G401 (cell line): ENCODE results near the gene GARIN5A. TPM values are rescaled to one million over a fixed set of nuclear protein-coding genes. Genes with fewer than 3 reads are reported as not detected.

Experiments
- DNase-seq: peaks from one replicate; pipeline ENCODE4 v3.0.0-alpha.2; 2015; ENCODE audit warnings: low spot score
- in situ Hi-C: cut with HindIII; loops from 2 replicates; pipeline ENCODE4 v1.10.0; 2016; ENCODE audit warnings: low sequenced_read_pairs, mixed read lengths
- total RNA-seq: library from RNA; depleted of rRNA; stranded (reverse); fragments of >200 nt; shearing (Covaris generic); gene quantifications from 2 replicates; pipeline ENCODE4 v1.2.3, GENCODE V29; 2014

GARIN5A gene
- total RNA-seq, 1 experiment from 2014 or later = 0.10 TPM

DNA sequence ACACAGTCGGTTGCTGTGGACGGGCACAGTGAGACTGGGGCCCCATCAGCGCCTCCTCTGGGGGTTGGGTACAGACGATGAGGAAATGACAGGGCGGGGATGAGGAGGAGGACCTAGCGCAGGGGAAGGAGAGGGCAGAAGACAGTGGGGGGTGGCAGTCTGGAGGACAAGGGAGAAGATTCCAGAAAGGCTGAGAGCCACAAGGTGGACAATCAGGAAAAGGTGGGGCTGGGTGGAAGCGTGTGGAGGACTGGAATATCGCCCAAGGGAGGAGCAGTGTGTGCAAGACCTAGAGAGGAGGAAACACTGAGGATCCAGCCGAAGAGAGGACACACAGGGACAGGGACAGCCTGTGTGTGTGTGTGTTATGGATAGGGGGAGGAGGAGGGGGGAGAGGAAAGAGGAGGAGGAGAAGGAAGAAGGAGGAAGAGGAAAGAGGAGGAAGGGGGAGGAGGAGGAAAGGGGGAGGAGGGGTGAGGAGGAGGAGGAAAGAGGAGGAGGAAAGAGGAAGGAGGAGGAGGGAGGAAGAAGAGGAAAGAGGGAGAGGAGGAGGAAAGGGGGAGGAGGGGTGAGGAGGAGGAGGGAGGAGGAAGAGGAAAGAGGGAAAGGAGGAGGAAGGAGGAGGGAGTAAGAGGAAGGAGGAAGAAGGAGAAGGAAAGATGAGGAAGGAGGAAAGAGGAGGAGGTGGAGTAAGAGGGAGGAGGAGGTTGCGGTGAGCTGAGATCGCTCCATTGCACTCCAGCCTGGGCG is 15.8 kb upstream of the GARIN5A start:
- no peak for DNase-seq
- in situ Hi-C loops = no loop called here

DNA sequence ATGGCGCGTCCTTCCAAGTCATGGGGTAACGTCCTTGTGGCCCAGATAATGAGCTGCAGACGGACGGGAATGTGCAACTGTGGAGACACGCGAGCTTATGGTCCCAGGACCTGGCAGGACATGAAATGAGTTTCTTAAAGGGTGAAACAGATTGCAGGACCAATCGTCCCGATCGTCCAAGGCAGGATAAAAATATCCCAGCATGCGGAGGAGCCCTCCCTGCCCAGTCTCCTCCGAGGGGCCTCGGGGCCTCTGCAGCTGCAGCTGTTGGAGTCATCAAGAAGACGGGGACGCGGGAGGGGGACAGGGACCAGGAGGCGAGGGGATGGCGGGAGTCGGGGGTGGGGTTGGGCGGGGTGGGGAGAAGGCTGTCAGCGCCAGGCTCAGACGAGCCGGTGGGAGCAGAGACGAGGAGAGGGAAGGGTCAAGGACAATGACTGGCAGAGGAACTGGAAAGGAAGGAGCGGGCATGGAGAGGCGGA is 14.4 kb upstream of the GARIN5A start:
- in situ Hi-C loops = no loop called here
- no peak for DNase-seq

- DNase-seq = no peak
- in situ Hi-C loops = no loop called here
Measured at GRCh38 chr19:50490411-50490811, 13.8 kb upstream of the GARIN5A start.

DNA sequence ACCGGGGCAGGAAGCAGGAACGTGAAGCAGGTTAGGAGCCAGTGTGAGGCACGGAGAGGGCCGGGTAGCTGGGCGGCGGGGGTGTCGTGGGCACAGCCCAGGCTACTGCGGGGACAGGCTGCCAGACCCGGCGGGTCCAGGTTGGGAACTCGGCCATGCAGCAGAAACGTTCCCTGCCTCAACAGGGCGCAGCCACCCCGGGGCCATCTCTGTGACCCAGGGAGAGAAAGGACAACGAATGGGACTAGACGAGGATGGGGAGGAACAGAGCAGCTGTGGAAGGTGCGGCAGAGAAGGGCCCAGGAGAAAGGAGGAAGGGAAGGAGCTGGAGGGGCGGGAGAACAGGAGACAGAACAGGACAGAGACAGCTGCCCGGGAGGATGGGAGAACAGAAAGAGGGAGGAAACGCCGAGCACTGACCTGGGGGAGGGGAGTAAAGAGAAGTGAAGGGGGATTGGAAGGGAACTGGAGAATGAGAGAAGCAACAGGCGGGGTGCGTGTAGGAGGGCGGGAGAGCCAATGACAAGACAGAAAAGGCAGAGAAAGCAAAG is 12.9 kb upstream of the GARIN5A start:
- no peak for DNase-seq
- in situ Hi-C loops = no loop called here

GRCh38 chr19:50488389-50489194 is 11.9 kb upstream of the GARIN5A start:
- in situ Hi-C loops = no loop called here

DNA sequence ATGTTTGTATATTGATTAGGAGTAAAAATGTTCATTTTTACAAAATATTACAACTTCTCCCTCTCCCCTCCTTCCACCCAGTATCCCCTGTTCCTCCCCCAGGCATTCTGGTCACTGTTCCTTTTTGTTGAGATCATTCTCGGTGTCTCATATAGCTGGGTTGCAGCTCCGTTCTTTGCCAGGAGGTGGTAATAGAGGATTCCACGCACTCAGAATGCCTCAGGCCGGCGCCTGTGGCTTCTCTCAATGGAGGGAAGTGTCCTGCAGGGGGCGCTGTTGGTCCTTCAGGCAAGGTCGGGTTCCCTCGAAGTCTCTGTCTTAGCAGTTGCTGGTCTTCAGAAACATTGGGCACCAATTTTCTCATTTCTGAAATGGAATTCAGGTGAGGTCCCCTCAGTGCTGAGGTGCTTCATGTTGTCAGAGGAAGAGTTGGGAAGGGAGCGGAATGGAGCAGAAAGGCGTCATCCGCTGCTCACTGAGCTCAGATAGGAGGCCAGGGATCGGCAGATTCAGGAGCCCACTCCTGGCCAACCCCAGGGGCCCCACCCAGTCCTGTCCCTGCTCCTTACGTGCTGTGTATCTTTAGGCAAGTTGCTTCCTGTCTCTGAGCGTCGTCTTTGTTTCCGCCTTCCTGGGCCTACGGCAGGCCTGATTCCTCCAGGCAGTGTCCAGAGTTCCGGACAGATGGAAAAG is 10.3 kb upstream of the GARIN5A start:
- peak; percentile 33 for DNase-seq
- in situ Hi-C loops = no loop called here

More at GRCh38 chr19:50488389-50489194, 11.9 kb upstream of the GARIN5A start:
- DNase-seq = no peak

DNA sequence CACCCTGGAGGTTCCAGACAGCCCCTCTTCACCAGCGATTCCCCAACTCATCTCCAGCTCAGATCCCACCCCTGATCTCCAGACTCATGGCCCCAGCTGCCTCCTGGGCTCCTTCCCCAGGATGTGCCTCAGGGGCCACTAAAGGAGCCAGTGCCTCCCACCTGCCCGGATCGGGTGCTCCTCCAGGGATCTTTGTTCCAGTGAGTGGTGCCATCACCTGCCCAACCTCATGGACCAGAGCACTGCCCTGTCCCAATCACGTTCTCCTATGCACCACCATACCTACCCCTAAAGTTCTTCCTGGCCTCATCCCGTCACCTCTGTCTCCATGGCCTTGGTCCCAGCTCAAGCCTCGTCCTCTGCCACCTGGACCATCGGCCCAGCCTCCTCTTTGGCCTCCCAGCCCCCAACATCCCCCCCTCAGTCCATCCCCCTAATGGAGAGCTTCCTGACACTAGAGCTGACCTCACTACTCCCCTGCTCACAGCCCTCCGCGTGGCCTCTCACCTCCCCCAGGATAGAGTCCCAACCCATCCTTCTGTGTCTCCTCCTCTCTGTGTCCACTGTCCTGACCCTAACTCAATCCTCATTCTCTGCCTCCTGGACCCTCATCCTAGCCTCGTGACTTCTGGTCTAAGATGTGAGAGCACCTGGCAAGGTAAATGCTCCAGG is 8.8 kb upstream of the GARIN5A start:
- in situ Hi-C loops = no loop called here
- no peak for DNase-seq

DNA sequence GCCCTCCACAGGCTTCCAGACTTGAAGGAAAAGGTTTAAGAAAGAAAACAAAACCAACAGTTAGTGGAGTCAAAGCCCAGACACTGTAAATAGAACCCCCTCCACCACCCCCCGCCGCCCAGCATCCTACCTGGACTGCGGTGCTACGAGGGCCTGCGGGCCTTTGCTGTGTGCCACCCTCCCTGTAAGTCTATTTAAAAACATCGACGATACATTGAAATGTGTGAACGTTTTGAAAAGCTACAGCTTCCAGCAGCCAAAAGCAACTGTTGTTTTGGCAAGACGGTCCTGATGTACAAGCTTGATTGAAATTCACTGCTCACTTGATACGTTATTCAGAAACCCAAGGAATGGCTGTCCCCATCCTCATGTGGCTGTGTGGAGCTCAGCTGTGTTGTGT is 6.3 kb upstream of the GARIN5A start:
- no peak for DNase-seq
- in situ Hi-C loops = no loop called here

GRCh38 chr19:50482271-50482855 is 5.7 kb upstream of the GARIN5A start:
- DNase-seq = no peak
- in situ Hi-C loops = no loop called here

DNA sequence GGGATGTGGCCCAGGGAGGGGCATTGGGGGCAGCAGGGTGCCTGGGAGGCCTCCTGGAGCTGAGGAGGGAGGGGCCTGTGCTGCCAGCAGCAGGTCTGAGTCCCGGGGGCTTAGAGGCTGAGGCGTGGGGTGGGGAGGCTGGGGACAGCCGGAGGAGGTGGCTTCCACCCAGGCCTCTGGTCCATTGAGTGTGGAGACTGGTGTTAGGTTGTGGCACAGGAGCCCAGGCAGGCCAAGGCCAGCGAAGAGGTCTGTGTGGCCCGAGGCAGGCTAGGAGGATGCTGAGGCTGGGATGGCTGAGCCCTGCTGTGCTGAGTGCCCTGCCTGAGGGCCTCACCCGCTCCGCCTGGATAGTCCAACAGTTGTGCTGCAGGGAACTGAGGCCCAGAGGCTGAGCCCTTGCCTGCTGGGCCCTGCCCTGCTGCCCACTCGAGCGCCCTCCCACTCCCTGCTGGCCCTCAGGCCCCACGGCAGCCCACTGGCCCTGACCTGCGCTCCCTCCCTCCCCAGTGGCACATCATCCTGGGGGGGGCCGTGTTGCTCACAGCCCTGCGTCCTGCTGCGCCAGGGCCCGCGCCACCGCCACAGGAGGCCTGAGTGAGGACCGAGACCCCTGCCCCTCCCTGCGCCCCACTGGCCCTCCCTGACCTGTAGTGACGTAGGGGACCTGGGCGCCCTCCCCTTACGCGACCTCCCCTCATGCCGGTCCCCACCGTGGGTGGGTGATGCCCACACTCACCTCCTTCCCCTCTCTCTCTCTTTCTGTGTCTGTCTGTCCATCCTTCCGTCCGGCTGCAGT is 4.9 kb upstream of the GARIN5A start:
- in situ Hi-C loops = no loop called here
- no peak for DNase-seq

GRCh38 chr19:50480281-50481111 is 3.8 kb upstream of the GARIN5A start:
- in situ Hi-C loops = no loop called here
- no peak for DNase-seq

GRCh38 chr19:50479761-50480251 is 3.2 kb upstream of the GARIN5A start:
- in situ Hi-C loops = no loop called here
- no peak for DNase-seq

DNA sequence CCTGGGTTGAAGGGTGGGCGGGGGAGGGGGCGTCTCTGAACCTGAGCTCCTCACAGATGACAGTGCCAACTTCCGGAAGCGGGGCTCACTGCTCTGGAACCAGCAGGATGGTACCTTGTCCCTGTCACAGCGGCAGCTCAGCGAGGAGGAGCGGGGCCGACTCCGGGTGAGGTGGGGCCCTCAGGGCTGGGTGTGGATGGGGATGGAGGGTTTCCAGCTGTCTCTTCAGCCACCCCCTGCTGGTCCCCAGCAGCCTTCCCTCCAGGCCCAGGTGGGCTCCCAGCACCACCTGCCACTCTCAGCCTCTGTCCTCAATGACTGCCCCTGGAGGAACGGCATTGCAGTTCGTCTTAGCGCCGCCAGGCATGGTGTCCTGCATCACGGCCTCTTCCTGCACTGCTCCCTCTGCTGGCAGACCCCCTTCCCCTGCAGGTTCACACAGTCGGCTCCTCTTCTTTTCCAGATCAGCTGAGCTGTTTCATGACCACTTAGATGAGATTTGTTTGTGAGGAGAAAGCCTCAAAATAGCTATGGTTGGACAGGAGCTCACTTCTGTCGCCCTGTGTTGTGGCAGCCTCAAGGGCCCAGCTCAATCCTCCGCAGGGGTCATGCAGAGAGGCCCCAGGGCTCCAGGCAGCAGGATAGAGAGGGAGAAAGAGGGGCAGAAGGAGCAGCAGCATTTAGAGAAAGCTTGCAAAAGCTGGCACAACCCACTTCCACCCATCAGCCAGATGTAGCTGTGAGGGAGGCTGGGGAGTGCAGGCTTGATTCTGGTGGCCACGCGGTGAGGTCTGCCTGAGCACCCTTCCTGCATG is 2.5 kb upstream of the GARIN5A start:
- in situ Hi-C loops = no loop called here
- no peak for DNase-seq

GRCh38 chr19:50477751-50478515 is 1.3 kb upstream of the GARIN5A start:
- DNase-seq = no peak
- in situ Hi-C loops = no loop called here

DNA sequence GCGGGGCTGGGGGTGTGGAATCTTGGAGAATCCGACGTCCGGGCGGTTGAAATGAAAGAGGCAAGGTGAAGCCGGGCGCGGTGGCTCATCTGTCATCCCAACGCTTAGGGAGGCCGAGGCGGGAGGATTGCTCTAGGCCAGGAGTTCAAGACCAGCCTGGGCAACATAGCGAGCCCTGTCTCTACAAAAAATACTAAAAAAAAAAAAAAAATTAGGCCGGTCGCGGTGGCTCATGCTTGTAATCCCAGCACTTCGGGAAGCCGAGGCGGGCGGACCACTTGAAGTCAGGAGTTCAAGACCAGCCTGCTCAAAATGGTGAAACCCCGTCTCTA is 225 bp upstream of the GARIN5A start:
- in situ Hi-C loops = no loop called here
- no peak for DNase-seq
